ENCODE results near the gene LRP8.

The LRP8 gene

GRCh38 chr1:53344921-53345838, 17.3 kb upstream of the LRP8 start:
- no peak overlapping the region for H2AFZ ChIP-seq (ENCODE audit: low read length)
- H2BK15ac ChIP-seq (ENCODE audit: low read length) = no peak overlapping the region
- H2AK5ac ChIP-seq (ENCODE audit: low read depth, low read length) = no peak overlapping the region
- H3K9ac ChIP-seq (ENCODE audit: low read depth, low read length, poor library complexity) = peak overlapping the region; percentile 46
- no peak overlapping the region for H2BK12ac ChIP-seq (ENCODE audit: low read length)
- no peak overlapping the region for H4K8ac ChIP-seq (ENCODE audit: low read depth, low read length)
- no peak overlapping the region for H3K18ac ChIP-seq (ENCODE audit: low read length)
- no peaks in the 10 kb centered on the region for H3K9me3 ChIP-seq (replicated peaks in 1 of 2; ENCODE audit: control insufficient read depth in 2 of 2, insufficient read depth in 1 of 2, low read depth in 1 of 2, low read length in 2 of 2)
- no peak overlapping the region for H2BK120ac ChIP-seq (ENCODE audit: low read depth, low read length)
- H3K4me1 ChIP-seq (ENCODE audit: control insufficient read depth in 2 of 2, insufficient read depth in 1 of 2, low read depth in 1 of 2, low read length in 2 of 2) = peaks cover 3 to 8% of the 10 kb centered on the region in 2 donors
- no peak overlapping the region for H3K23ac ChIP-seq (ENCODE audit: low read depth, low read length, poor library complexity)
- no peak overlapping the region for H3K27ac ChIP-seq (replicated peaks; ENCODE audit: low read length)
- no peak overlapping the region for H3K14ac ChIP-seq (ENCODE audit: low read length)
- WGBS, 2 donors (ENCODE audit: extremely low coverage in 2 of 2, insufficient read length in 2 of 2, insufficient replicate concordance in 1 of 2) = no CpG with 5 or more reads among the region's 11 CpGs
- peaks cover 0 to 17% (median 0%) of the 10 kb centered on the region in 3 experiments for H3K27me3 ChIP-seq (ENCODE audit: control insufficient read depth in 3 of 3, insufficient read depth in 3 of 3, low read depth in 1 of 3, low read length in 3 of 3)
- no peak for DNase-seq (ENCODE audit: low spot score)
- H3K4me2 ChIP-seq (ENCODE audit: insufficient read depth, low read length, poor library complexity, severe bottlenecking) = no peak overlapping the region
- H3K36me3 ChIP-seq (replicated peaks in 1 of 2; ENCODE audit: control insufficient read depth in 2 of 2, insufficient read depth in 2 of 2, low read length in 2 of 2) = no peaks in the 10 kb centered on the region
- H4K91ac ChIP-seq (ENCODE audit: low read depth, low read length, poor library complexity) = no peak overlapping the region
- no peak overlapping the region for H2BK5ac ChIP-seq (ENCODE audit: low read length)
- no peaks in the 10 kb centered on the region for H3K79me1 ChIP-seq (ENCODE audit: low read depth, low read length)
- H3K4me3 ChIP-seq (ENCODE audit: low read length in 2 of 2) = no peak overlapping the region
- no peak overlapping the region for H3K4ac ChIP-seq (ENCODE audit: low read length)

- no peak overlapping the region for H2BK5ac ChIP-seq (ENCODE audit: low read length)
- no peak overlapping the region for H2AFZ ChIP-seq (ENCODE audit: low read length)
- H3K14ac ChIP-seq (ENCODE audit: low read length) = no peak overlapping the region
- peaks cover 3 to 8% of the 10 kb centered on the region in 2 donors for H3K4me1 ChIP-seq (ENCODE audit: control insufficient read depth in 2 of 2, insufficient read depth in 1 of 2, low read depth in 1 of 2, low read length in 2 of 2)
- no peaks in the 10 kb centered on the region for H3K9me3 ChIP-seq (replicated peaks in 1 of 2; ENCODE audit: control insufficient read depth in 2 of 2, insufficient read depth in 1 of 2, low read depth in 1 of 2, low read length in 2 of 2)
- no peaks in the 10 kb centered on the region for H3K36me3 ChIP-seq (replicated peaks in 1 of 2; ENCODE audit: control insufficient read depth in 2 of 2, insufficient read depth in 2 of 2, low read length in 2 of 2)
- H3K4me2 ChIP-seq (ENCODE audit: insufficient read depth, low read length, poor library complexity, severe bottlenecking) = no peak overlapping the region
- no peak overlapping the region for H4K91ac ChIP-seq (ENCODE audit: low read depth, low read length, poor library complexity)
- peak overlapping the region; percentile 50 for H3K9ac ChIP-seq (ENCODE audit: low read depth, low read length, poor library complexity)
- H2BK15ac ChIP-seq (ENCODE audit: low read length) = no peak overlapping the region
- peak overlapping the region; percentile 53 for H2BK120ac ChIP-seq (ENCODE audit: low read depth, low read length)
- no CpG with 5 or more reads among the region's 9 CpGs for WGBS, 2 donors (ENCODE audit: extremely low coverage in 2 of 2, insufficient read length in 2 of 2, insufficient replicate concordance in 1 of 2)
- H3K4me3 ChIP-seq (ENCODE audit: low read length in 2 of 2) = no peak overlapping the region
- H3K18ac ChIP-seq (ENCODE audit: low read length) = peak overlapping the region; percentile 39
- H3K27me3 ChIP-seq (ENCODE audit: control insufficient read depth in 3 of 3, insufficient read depth in 3 of 3, low read depth in 1 of 3, low read length in 3 of 3) = peaks cover 0 to 17% (median 0%) of the 10 kb centered on the region in 3 experiments
- DNase-seq (ENCODE audit: low spot score) = no peak
- H4K8ac ChIP-seq (ENCODE audit: low read depth, low read length) = no peak overlapping the region
- H2BK12ac ChIP-seq (ENCODE audit: low read length) = no peak overlapping the region
- H3K79me1 ChIP-seq (ENCODE audit: low read depth, low read length) = no peaks in the 10 kb centered on the region
- H3K4ac ChIP-seq (ENCODE audit: low read length) = peak overlapping the region; percentile 32
- peak overlapping the region; percentile 19 for H2AK5ac ChIP-seq (ENCODE audit: low read depth, low read length)
- H3K23ac ChIP-seq (ENCODE audit: low read depth, low read length, poor library complexity) = peak overlapping the region; percentile 23
- H3K27ac ChIP-seq (replicated peaks; ENCODE audit: low read length) = no peak overlapping the region
Measured at GRCh38 chr1:53343831-53344668, 16.2 kb upstream of the LRP8 start.

DNA sequence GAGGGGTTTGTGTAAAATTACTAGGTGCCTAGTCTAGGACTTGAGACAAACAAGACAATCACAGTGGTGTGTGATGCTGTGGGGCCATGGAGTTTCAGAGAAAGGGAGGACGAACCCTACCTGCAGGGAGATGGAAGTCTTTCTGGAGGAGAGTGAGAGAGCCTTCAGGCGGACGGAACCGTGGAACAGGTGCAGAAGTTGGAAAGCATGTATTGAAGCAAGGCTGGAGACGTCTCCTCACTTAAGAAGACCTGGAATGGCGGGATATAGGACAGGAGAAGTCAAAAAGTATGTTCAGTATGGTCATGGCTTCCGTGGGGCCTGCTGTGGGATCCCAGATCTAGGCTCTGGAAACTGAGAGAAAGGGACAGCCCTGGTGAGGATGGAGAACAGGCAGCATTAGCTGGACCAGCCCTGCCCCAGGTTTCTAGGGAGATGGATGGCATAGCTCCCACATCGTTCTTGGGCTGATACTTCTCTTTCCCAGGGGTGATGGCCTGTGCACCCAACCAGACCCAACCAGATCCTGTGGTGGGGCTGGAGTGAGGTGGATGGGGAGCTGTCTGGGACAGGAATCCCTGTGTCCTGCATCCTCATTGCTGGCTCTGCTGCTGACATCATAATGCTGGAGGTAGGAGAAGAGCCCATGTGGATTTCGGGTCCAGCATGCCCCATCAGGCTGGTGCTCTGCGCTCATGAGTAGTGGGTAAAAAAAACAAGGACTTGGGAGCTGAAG, 15.0 kb upstream of the LRP8 start:
- Histone ChIP-seq H4K8ac (ENCODE audit: low read depth, low read length) (no peak overlapping the region), H3K9ac (ENCODE audit: low read depth, low read length, poor library complexity) (no peak overlapping the region), H3K18ac (ENCODE audit: low read length) (no peak overlapping the region), H2BK120ac (ENCODE audit: low read depth, low read length) (no peak overlapping the region), H3K4me3 (ENCODE audit: low read length in 2 of 2) (no peak overlapping the region), H3K4me1 (ENCODE audit: control insufficient read depth in 2 of 2, insufficient read depth in 1 of 2, low read depth in 1 of 2, low read length in 2 of 2) (peaks cover 0 to 3% of the 10 kb centered on the region in 2 donors), H3K14ac (ENCODE audit: low read length) (no peak overlapping the region), H3K9me3 (replicated peaks in 1 of 2; ENCODE audit: control insufficient read depth in 2 of 2, insufficient read depth in 1 of 2, low read depth in 1 of 2, low read length in 2 of 2) (no peaks in the 10 kb centered on the region), H2BK15ac (ENCODE audit: low read length) (no peak overlapping the region), H3K4me2 (ENCODE audit: insufficient read depth, low read length, poor library complexity, severe bottlenecking) (no peak overlapping the region), H2AK5ac (ENCODE audit: low read depth, low read length) (no peak overlapping the region), H3K79me1 (ENCODE audit: low read depth, low read length) (no peaks in the 10 kb centered on the region), H4K91ac (ENCODE audit: low read depth, low read length, poor library complexity) (no peak overlapping the region), H3K27ac (replicated peaks; ENCODE audit: low read length) (no peak overlapping the region), H2BK5ac (ENCODE audit: low read length) (no peak overlapping the region), H3K36me3 (replicated peaks in 1 of 2; ENCODE audit: control insufficient read depth in 2 of 2, insufficient read depth in 2 of 2, low read length in 2 of 2) (no peaks in the 10 kb centered on the region), H3K23ac (ENCODE audit: low read depth, low read length, poor library complexity) (no peak overlapping the region), H2AFZ (ENCODE audit: low read length) (no peak overlapping the region), H2BK12ac (ENCODE audit: low read length) (no peak overlapping the region), H3K27me3 (ENCODE audit: control insufficient read depth in 3 of 3, insufficient read depth in 3 of 3, low read depth in 1 of 3, low read length in 3 of 3) (peaks cover 0 to 17% (median 0%) of the 10 kb centered on the region in 3 experiments), H3K4ac (ENCODE audit: low read length) (no peak overlapping the region)
- no CpG with 5 or more reads among the region's 10 CpGs for WGBS, 2 donors (ENCODE audit: extremely low coverage in 2 of 2, insufficient read length in 2 of 2, insufficient replicate concordance in 1 of 2)
- DNase-seq (ENCODE audit: low spot score) = no peak

Measured in neuronal stem cell (in vitro differentiated cells).